CMK (cell line): Measurements from ENCODE around the gene TMEM33.
"Not testable (repeated sequence)": the region's sequence is repeated elsewhere in the genome, so short reads cannot be mapped to it uniquely, and the experiment has no call there.

Source experiments
- DNase-seq: peaks from one replicate; pipeline ENCODE4 v3.0.0-alpha.2; 2010; ENCODE audit warnings: low read depth

The TMEM33 gene

DNA sequence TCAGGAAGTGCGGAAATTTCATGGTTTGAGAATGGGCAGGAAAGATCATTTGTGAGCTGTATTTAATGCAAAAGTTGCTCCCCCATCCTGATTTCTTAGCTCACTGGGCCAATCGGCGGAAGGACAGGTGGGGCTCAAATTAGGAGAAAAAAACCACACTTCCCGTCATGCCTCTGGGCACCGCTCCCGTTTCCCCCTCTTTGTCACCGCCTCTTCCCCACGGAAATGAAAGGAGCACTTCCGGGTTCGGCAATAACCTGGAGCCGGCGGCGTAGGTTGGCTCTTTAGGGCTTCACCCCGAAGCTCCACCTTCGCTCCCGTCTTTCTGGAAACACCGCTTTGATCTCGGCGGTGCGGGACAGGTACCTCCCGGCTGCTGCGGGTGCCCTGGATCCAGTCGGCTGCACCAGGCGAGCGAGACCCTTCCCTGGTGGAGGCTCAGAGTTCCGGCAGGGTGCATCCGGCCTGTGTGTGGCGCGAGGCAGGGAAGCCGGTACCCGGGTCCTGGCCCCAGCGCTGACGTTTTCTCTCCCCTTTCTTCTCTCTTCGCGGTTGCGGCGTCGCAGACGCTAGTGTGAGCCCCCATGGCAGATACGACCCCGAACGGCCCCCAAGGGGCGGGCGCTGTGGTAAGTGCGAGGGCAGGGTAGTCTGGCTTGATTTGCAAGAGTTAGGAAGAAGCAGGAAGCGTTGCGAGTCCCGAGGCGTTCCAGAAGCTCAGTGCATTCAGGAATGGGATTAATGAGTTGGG lies at the start of gene TMEM33:
Gene TMEM33 (plus strand): TSS at position 529 of the 751 bp plus-strand sequence. CDS start 56 bp downstream, at position 585.
- peak; percentile 58 for DNase-seq

DNA sequence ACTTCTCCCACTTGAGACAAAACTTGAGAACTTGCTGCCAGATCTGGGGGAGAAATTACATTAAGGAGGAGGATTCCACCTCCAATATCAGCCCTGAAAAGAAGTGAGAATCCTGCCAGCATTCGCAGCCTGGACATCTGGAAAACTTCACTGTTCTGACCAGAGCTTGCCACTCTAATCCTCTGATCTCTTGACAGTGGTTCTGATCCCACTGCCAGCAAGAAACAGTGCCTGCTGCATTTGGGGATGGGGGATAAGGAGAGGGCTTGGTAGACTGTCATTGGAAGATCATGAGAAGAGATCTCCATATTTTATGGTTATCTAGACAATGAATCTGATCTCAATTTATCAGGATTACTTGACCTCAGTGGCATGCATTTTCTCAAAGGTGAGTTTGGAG lies 49.8 kb upstream of the TMEM33 start:
- no peak for DNase-seq

GRCh38 chr4:41887277-41887676 lies 48.0 kb upstream of the TMEM33 start:
- no peak for DNase-seq

DNA sequence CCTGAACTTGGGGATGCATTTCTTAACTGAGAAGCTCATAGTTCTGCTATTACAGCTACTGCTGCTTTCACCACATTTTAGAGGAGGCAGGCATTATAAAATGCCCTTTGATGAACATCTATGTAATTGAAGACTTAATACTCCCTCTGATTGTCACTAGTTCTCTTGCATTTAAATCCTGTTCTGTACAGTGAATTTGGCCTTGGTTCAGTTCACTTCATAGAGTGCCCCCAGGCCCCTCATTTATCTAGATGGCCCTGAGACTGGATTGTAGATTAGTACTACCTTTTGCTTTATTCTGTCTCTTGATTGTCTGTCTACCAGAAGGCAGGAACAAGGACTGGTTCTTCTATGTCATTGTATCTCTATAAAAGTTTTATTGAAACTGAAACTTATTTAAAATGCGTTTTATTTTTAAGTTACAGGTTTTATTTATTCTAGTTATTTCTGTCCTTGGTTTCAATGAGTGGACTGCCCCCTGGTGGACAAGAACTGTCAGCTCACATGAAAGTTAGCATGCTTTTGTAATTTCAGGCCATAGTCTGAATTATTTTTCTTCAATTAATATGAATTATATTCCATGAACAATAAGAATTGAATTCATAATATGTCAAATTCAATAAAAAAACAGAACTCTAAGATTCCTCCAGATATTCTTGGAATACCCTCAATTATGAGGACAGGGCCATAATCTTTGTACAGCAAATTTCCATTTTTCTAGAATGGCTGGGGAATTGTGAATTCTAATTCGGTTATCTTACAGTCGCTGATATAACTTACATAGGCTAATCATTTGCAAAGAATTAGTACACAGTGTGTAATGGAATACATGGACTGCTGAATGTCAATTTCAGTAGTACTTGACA lies 47.2 kb upstream of the TMEM33 start:
- DNase-seq: peak; percentile 12

DNA sequence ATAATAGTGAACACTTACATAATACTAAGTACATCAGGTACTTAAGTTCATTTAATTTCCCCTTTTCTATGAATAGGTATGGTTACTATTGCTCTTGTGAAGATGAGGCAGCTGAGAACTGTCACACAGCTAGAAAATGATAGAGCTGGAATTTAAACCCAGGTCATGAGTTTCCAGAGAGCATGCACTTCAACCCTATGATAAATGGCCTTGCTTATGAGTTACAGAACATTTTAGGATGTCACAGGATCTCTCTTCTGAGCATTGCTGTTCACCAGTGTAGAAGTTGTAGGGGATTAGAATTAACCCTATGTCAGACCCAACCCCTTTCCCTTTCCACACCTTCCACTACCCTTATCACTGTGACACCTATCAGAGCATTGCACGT lies 46.5 kb upstream of the TMEM33 start:
- DNase-seq: no peak

DNA sequence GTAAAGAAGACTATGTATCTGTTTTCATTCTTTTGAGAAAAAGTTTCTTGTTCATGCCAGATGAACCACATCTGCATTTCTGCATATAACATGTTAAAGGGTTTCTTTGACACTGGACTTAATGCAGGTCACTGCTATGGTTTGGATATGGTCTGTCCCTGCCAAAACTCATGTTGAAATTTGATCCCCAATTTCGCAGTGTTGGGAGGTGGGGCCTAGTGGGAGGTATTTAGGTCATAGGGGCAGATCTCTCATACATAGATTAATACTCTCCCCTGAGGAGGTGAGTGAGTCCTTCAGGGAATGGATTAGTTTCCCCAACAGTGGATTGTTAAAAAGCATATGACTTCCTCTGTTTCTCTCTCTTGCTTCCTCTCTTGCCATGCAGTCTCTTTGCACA lies 45.9 kb upstream of the TMEM33 start:
- no peak for DNase-seq

- DNase-seq: no peak
These were observed 45.1 kb upstream of the TMEM33 start for GRCh38 chr4:41890085-41890484.

- DNase-seq: no peak
These were observed 38.6 kb upstream of the TMEM33 start for GRCh38 chr4:41896648-41897047.

GRCh38 chr4:41897698-41898097 lies 37.5 kb upstream of the TMEM33 start:
- DNase-seq: no peak

GRCh38 chr4:41909136-41909535 lies 26.1 kb upstream of the TMEM33 start:
- not testable (repeated sequence) for DNase-seq

GRCh38 chr4:41912546-41912945 lies 22.7 kb upstream of the TMEM33 start:
- DNase-seq: no peak

- no peak for DNase-seq
These were observed 21.7 kb upstream of the TMEM33 start for GRCh38 chr4:41913509-41913908.

DNA sequence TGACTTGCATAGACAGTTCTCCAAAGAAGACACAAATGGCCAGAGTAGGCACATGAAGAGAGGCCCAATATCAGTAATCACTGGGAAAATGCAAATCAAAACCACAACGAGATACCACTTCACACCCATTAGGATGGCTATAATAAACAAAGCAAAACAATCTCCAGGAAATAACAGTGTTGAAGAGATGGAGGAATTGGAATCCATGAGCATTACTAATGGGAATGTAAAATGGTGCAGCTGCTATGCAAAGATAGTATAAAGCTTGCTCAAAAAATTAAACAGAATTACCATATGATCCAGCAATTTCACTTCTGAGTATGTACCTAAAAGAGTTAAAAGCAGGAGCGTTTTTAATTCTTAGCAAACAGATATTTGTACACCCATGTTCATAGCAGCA lies 17.0 kb upstream of the TMEM33 start:
- DNase-seq: no peak

- DNase-seq: not testable (repeated sequence)
These were observed 14.8 kb upstream of the TMEM33 start for GRCh38 chr4:41920416-41920815.

GRCh38 chr4:41921476-41921875 lies 13.8 kb upstream of the TMEM33 start:
- no peak for DNase-seq

DNA sequence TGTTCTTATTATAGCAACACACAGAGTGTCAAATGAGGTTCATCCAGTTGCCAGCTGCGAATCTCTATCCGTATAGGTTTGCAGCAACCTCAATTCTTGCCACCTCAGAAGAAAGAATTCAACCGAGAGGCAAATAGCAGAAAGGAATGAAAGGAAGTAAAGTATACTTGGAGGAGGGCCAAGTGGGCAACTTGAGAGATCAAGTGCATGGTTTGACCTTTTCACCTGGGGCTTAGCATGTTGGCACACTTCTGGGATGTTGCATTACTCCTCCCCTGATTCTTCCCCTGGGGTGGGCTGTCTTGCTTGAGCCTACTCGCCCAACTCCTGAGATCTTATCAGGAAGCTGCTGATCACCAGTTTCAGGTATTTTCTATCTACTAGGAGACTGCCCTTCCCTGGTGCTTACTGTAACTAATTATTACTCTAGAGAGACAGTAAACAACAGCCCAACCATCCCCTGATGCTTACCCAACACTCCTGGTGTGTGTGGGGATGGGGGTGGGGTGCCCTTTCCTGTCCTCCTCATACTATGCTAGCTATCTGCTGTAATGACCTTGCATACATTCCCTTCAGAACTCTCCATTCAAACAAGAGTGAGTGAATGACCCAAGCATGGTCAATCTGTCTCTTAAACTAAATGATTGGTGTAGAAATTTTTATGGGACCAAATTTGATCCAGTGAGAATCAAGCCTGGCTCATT lies 7.3 kb upstream of the TMEM33 start:
- no peak for DNase-seq

- no peak for DNase-seq
These were observed 4.9 kb upstream of the TMEM33 start for GRCh38 chr4:41930139-41930831.

DNA sequence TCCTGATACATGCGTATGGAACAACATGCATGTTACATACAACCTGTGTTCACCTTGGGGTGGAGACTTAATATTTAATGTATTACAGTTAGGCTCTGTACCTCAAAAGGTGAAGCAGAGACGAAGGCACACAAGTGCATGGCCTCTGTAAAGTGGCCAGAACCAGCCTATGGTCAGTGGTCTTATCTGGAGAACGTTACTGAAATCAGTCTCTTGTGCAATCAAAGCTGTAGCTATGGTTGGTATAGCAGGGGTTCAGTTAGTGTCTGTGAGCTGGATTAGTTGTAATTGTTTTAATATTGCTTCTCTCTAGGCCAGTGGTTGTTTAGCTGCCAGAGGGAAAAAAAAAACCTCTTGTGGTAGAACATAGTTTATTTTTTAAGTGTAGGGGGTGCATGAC lies 2.2 kb upstream of the TMEM33 start:
- DNase-seq: no peak

- DNase-seq: no peak
These were observed 1.2 kb upstream of the TMEM33 start for GRCh38 chr4:41933997-41934503.

- DNase-seq: no peak
These were observed 722 bp upstream of the TMEM33 start for GRCh38 chr4:41934514-41934900.

- DNase-seq: no peak
These were observed 408 bp downstream of the TMEM33 start for GRCh38 chr4:41935652-41936021.
